GM23338 (cell line): ENCODE measurements around the gene GP9.

ENCODE experiments used
- CREB1 ChIP-seq: fragments of 250-450 bp; sonication (Bioruptor Pico); IDR thresholded peaks from 2 replicates; pipeline ENCODE4 v1.5.0; 2020; ENCODE audit warnings: low read depth, mild to moderate bottlenecking, moderate library complexity
- EZH2 ChIP-seq: fragments of 200-600 bp; sonication (generic); IDR thresholded peaks from one replicate; pipeline ENCODE4 v1.8.0; 2017; ENCODE audit warnings: antibody characterized with exemption, mild to moderate bottlenecking, low read depth; ENCODE audit not compliant: unreplicated experiment
- EZH2phosphoT487 ChIP-seq: fragments of 200-600 bp; sonication (generic); IDR thresholded peaks from one replicate; pipeline ENCODE4 v1.8.1; 2018; ENCODE audit warnings: antibody characterized with exemption; ENCODE audit not compliant: unreplicated experiment
- JUNB ChIP-seq: IDR thresholded peaks from one replicate; pipeline ENCODE4 v1.6.1; 2016; ENCODE audit warnings: antibody characterized with exemption; ENCODE audit not compliant: unreplicated experiment
- NANOG ChIP-seq: IDR thresholded peaks from 2 replicates; pipeline ENCODE4 v1.6.1; 2016; ENCODE audit warnings: antibody characterized with exemption, borderline replicate concordance
- POLR2AphosphoS5 ChIP-seq: IDR thresholded peaks from 2 replicates; pipeline ENCODE4 v1.6.1; 2016; ENCODE audit warnings: antibody characterized with exemption, low read depth
- ZNF114 ChIP-seq: fragments of 250-450 bp; sonication (Bioruptor Pico); IDR thresholded peaks from 2 replicates; pipeline ENCODE4 v1.5.0; 2020; ENCODE audit warnings: mild to moderate bottlenecking, moderate library complexity
- TF ChIP-seq, protein P1 (sequence below), 2 experiments: fragments of 200-600 bp in 1 of 2; sonication (generic) in 1 of 2; conservative IDR thresholded peaks; 2 replicates each; pipeline versions ENCODE4 v1.5.1 to v1.6.1; 2016 to 2017; ENCODE audit warnings: antibody characterized with exemption in 2 of 2, low read depth in 2 of 2, mild to moderate bottlenecking in 2 of 2, moderate library complexity in 1 of 2
- TF ChIP-seq, protein P2 (sequence below): IDR thresholded peaks from one replicate; pipeline ENCODE4 v1.6.1; 2018; ENCODE audit warnings: antibody characterized with exemption; ENCODE audit not compliant: unreplicated experiment
- TF ChIP-seq, protein P3 (sequence below): fragments of 250-450 bp; sonication (Bioruptor Pico); IDR thresholded peaks from 2 replicates; pipeline ENCODE4 v1.5.0; 2020; ENCODE audit warnings: mild to moderate bottlenecking, moderate library complexity
- TF ChIP-seq, protein P4 (sequence below): IDR thresholded peaks from 2 replicates; pipeline ENCODE4 v1.6.1; 2016; ENCODE audit warnings: antibody characterized with exemption

DNA sequence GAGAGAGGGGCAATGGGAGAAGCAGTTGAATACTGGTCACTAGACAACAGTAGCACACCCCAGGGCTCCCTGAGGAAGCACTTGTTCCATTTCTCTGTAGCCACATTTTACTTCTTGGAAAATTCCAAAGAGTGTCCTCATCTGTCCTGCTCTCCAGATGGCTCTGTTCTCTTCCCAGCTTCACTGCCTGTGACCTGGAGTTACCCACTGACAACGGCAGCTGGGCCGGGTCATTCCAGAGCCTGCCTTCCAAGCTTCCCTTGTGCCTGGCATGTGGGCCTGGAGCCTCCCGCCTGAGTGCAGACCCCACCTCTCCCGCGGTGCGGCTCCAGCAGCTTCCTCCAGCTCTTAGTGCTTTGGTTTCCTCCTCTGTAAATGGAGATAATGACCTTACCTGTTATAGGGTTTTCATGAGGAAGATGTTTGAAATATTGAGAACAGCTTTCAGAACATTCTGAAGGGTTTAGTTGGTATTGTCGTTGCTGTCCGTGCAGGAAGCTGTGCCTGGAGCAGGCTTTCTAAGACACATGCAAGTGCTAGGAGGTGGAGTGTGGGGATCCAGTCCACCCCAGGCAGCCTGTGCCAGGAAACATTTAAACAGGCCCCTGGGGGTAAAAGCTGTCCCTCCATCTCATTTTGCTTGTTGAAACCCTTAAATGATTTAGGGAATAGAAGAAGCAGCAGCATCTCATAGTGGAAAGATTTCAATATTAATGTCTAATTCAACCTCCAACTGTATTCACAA is 34.7 kb upstream of the GP9 start:
- TF ChIP-seq, protein P1, sequence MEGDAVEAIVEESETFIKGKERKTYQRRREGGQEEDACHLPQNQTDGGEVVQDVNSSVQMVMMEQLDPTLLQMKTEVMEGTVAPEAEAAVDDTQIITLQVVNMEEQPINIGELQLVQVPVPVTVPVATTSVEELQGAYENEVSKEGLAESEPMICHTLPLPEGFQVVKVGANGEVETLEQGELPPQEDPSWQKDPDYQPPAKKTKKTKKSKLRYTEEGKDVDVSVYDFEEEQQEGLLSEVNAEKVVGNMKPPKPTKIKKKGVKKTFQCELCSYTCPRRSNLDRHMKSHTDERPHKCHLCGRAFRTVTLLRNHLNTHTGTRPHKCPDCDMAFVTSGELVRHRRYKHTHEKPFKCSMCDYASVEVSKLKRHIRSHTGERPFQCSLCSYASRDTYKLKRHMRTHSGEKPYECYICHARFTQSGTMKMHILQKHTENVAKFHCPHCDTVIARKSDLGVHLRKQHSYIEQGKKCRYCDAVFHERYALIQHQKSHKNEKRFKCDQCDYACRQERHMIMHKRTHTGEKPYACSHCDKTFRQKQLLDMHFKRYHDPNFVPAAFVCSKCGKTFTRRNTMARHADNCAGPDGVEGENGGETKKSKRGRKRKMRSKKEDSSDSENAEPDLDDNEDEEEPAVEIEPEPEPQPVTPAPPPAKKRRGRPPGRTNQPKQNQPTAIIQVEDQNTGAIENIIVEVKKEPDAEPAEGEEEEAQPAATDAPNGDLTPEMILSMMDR (conservative IDR thresholded peaks at IDR 0.05; ENCODE audit: low read depth in 2 of 2), result no peak
- TF ChIP-seq EZH2phosphoT487 (no peak), CREB1 (CRISPR knock-in tag) (no peak), POLR2AphosphoS5 (no peak), EZH2 (no peak), JUNB (no peak), ZNF114 (CRISPR knock-in tag) (no peak), NANOG (no peak)
- TF ChIP-seq, protein P2, sequence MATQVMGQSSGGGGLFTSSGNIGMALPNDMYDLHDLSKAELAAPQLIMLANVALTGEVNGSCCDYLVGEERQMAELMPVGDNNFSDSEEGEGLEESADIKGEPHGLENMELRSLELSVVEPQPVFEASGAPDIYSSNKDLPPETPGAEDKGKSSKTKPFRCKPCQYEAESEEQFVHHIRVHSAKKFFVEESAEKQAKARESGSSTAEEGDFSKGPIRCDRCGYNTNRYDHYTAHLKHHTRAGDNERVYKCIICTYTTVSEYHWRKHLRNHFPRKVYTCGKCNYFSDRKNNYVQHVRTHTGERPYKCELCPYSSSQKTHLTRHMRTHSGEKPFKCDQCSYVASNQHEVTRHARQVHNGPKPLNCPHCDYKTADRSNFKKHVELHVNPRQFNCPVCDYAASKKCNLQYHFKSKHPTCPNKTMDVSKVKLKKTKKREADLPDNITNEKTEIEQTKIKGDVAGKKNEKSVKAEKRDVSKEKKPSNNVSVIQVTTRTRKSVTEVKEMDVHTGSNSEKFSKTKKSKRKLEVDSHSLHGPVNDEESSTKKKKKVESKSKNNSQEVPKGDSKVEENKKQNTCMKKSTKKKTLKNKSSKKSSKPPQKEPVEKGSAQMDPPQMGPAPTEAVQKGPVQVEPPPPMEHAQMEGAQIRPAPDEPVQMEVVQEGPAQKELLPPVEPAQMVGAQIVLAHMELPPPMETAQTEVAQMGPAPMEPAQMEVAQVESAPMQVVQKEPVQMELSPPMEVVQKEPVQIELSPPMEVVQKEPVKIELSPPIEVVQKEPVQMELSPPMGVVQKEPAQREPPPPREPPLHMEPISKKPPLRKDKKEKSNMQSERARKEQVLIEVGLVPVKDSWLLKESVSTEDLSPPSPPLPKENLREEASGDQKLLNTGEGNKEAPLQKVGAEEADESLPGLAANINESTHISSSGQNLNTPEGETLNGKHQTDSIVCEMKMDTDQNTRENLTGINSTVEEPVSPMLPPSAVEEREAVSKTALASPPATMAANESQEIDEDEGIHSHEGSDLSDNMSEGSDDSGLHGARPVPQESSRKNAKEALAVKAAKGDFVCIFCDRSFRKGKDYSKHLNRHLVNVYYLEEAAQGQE, result no peak
- TF ChIP-seq, protein P3, sequence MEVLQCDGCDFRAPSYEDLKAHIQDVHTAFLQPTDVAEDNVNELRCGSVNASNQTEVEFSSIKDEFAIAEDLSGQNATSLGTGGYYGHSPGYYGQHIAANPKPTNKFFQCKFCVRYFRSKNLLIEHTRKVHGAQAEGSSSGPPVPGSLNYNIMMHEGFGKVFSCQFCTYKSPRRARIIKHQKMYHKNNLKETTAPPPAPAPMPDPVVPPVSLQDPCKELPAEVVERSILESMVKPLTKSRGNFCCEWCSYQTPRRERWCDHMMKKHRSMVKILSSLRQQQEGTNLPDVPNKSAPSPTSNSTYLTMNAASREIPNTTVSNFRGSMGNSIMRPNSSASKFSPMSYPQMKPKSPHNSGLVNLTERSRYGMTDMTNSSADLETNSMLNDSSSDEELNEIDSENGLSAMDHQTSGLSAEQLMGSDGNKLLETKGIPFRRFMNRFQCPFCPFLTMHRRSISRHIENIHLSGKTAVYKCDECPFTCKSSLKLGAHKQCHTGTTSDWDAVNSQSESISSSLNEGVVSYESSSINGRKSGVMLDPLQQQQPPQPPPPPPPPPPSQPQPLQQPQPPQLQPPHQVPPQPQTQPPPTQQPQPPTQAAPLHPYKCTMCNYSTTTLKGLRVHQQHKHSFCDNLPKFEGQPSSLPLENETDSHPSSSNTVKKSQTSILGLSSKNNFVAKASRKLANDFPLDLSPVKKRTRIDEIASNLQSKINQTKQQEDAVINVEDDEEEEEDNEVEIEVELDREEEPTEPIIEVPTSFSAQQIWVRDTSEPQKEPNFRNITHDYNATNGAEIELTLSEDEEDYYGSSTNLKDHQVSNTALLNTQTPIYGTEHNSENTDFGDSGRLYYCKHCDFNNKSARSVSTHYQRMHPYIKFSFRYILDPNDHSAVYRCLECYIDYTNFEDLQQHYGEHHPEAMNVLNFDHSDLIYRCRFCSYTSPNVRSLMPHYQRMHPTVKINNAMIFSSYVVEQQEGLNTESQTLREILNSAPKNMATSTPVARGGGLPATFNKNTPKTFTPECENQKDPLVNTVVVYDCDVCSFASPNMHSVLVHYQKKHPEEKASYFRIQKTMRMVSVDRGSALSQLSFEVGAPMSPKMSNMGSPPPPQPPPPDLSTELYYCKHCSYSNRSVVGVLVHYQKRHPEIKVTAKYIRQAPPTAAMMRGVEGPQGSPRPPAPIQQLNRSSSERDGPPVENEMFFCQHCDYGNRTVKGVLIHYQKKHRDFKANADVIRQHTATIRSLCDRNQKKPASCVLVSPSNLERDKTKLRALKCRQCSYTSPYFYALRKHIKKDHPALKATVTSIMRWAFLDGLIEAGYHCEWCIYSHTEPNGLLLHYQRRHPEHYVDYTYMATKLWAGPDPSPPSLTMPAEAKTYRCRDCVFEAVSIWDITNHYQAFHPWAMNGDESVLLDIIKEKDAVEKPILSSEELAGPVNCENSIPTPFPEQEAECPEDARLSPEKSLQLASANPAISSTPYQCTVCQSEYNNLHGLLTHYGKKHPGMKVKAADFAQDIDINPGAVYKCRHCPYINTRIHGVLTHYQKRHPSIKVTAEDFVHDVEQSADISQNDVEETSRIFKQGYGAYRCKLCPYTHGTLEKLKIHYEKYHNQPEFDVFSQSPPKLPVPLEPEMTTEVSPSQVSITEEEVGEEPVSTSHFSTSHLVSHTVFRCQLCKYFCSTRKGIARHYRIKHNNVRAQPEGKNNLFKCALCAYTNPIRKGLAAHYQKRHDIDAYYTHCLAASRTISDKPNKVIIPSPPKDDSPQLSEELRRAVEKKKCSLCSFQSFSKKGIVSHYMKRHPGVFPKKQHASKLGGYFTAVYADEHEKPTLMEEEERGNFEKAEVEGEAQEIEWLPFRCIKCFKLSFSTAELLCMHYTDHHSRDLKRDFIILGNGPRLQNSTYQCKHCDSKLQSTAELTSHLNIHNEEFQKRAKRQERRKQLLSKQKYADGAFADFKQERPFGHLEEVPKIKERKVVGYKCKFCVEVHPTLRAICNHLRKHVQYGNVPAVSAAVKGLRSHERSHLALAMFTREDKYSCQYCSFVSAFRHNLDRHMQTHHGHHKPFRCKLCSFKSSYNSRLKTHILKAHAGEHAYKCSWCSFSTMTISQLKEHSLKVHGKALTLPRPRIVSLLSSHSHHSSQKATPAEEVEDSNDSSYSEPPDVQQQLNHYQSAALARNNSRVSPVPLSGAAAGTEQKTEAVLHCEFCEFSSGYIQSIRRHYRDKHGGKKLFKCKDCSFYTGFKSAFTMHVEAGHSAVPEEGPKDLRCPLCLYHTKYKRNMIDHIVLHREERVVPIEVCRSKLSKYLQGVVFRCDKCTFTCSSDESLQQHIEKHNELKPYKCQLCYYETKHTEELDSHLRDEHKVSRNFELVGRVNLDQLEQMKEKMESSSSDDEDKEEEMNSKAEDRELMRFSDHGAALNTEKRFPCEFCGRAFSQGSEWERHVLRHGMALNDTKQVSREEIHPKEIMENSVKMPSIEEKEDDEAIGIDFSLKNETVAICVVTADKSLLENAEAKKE (CRISPR knock-in tag), result no peak
- TF ChIP-seq, protein P4, sequence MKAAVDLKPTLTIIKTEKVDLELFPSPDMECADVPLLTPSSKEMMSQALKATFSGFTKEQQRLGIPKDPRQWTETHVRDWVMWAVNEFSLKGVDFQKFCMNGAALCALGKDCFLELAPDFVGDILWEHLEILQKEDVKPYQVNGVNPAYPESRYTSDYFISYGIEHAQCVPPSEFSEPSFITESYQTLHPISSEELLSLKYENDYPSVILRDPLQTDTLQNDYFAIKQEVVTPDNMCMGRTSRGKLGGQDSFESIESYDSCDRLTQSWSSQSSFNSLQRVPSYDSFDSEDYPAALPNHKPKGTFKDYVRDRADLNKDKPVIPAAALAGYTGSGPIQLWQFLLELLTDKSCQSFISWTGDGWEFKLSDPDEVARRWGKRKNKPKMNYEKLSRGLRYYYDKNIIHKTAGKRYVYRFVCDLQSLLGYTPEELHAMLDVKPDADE, result no peak
